ACC112 (cell line): ENCODE data around the gene ALG3.

Experiments
- H2AFZ ChIP-seq: fragments of 200-600 bp; sonication (generic); one replicate; pipeline ENCODE4 v1.6.0; 2017; ENCODE audit warnings: antibody characterized with exemption, low read length; ENCODE audit not compliant: unreplicated experiment
- H3K27ac ChIP-seq: fragments of 200-600 bp; sonication (generic); 2 replicates; pipeline ENCODE4 v1.5.1; 2014; ENCODE audit warnings: low read depth, mild to moderate bottlenecking, antibody characterized with exemption, low read length, moderate library complexity
- H3K27me3 ChIP-seq: fragments of 200-600 bp; sonication (generic); 2 replicates; pipeline ENCODE4 v1.6.1; 2014; ENCODE audit warnings: mild to moderate bottlenecking, antibody characterized with exemption, low read length, moderate library complexity, mixed read lengths; ENCODE audit not compliant: insufficient read depth
- H3K36me3 ChIP-seq: fragments of 200-600 bp; sonication (generic); 2 replicates; pipeline ENCODE4 v1.6.1; 2016; ENCODE audit warnings: mild to moderate bottlenecking, antibody characterized with exemption, low read length, moderate library complexity, mixed read lengths; ENCODE audit not compliant: insufficient read depth
- H3K4me1 ChIP-seq: fragments of 200-600 bp; sonication (generic); one replicate; pipeline ENCODE4 v1.6.1; 2016; ENCODE audit warnings: low read length, mixed read lengths; ENCODE audit not compliant: insufficient read depth, unreplicated experiment, control insufficient read depth
- H3K4me3 ChIP-seq: fragments of 200-600 bp; sonication (generic); 2 replicates; pipeline ENCODE4 v1.5.1; 2014; ENCODE audit warnings: mild to moderate bottlenecking, low read depth, low read length
- H3K79me2 ChIP-seq: fragments of 200-600 bp; sonication (generic); one replicate; pipeline ENCODE4 v1.6.0; 2016; ENCODE audit warnings: low read length; ENCODE audit not compliant: control insufficient read depth, unreplicated experiment, insufficient read depth

ALG3 gene

GRCh38 chr3:184248454-184249411 lies at the start of gene ALG3:
Gene ALG3 (minus strand): TSS chr3:184248962. CDS start chr3:184248940, 22 bp downstream.
- peak within 1 kb of the TSS; percentile 100 for H2AFZ ChIP-seq
- H3K27me3 ChIP-seq, result no peaks in the 10 kb centered on the region
- H3K79me2 ChIP-seq, result peaks cover 16% of the 10 kb centered on the region
- peak within 1 kb of the TSS; percentile 100 for H3K4me3 ChIP-seq
- H3K4me1 ChIP-seq, result no peaks in the 10 kb centered on the region
- peak within 1 kb of the TSS; percentile 89 for H3K27ac ChIP-seq
- no peaks in the 10 kb centered on the region for H3K36me3 ChIP-seq

GRCh38 chr3:184296616-184297015 lies 47.9 kb upstream of the ALG3 start:
- Histone ChIP-seq H3K36me3 (peaks cover 10% of the 10 kb centered on the region), H3K27me3 (no peaks in the 10 kb centered on the region), H3K79me2 (peaks cover 25% of the 10 kb centered on the region), H2AFZ (no peak overlapping the region), H3K4me1 (peaks cover 13% of the 10 kb centered on the region), H3K27ac (no peak overlapping the region), H3K4me3 (no peak overlapping the region)

GRCh38 chr3:184295771-184296170 lies 47.0 kb upstream of the ALG3 start:
- Histone ChIP-seq H2AFZ (no peak overlapping the region), H3K27me3 (no peaks in the 10 kb centered on the region), H3K4me3 (no peak overlapping the region), H3K79me2 (peaks cover 17% of the 10 kb centered on the region), H3K27ac (no peak overlapping the region), H3K36me3 (peaks cover 5% of the 10 kb centered on the region), H3K4me1 (peaks cover 5% of the 10 kb centered on the region)

- no peak overlapping the region for H2AFZ ChIP-seq
- no peak overlapping the region for H3K4me3 ChIP-seq
- H3K27me3 ChIP-seq, result 0 out of 2 replicates have a peak, but pooled peaks cover 2% of the 10 kb centered on the region
These were observed 43.1 kb upstream of the ALG3 start for GRCh38 chr3:184291738-184292445.

GRCh38 chr3:184291044-184291737 lies 42.4 kb upstream of the ALG3 start:
- no peaks in the 10 kb centered on the region for H3K4me1 ChIP-seq
- H3K27me3 ChIP-seq, result peaks cover 3% of the 10 kb centered on the region; the same call in 1 of the 2 replicates
- H3K79me2 ChIP-seq, result no peaks in the 10 kb centered on the region
- no peak overlapping the region for H3K27ac ChIP-seq
- no peak overlapping the region for H3K4me3 ChIP-seq
- no peak overlapping the region for H2AFZ ChIP-seq
- no peaks in the 10 kb centered on the region for H3K36me3 ChIP-seq

More at GRCh38 chr3:184291738-184292445, 43.1 kb upstream of the ALG3 start:
- Histone ChIP-seq H3K36me3 (no peaks in the 10 kb centered on the region), H3K27ac (no peak overlapping the region), H3K4me1 (no peaks in the 10 kb centered on the region), H3K79me2 (no peaks in the 10 kb centered on the region)

- Histone ChIP-seq H2AFZ (no peak overlapping the region), H3K79me2 (no peaks in the 10 kb centered on the region), H3K27me3 (peaks cover 11% of the 10 kb centered on the region; the same call in 1 of the 2 replicates), H3K4me1 (no peaks in the 10 kb centered on the region), H3K4me3 (no peak overlapping the region), H3K36me3 (no peaks in the 10 kb centered on the region), H3K27ac (no peak overlapping the region)
These were observed 41.6 kb upstream of the ALG3 start for GRCh38 chr3:184290331-184290730.

GRCh38 chr3:184289426-184289938 lies 40.7 kb upstream of the ALG3 start:
- Histone ChIP-seq H3K4me1 (peaks cover 2% of the 10 kb centered on the region), H3K36me3 (no peaks in the 10 kb centered on the region), H3K27ac (no peak overlapping the region), H3K4me3 (no peak overlapping the region), H3K79me2 (no peaks in the 10 kb centered on the region), H2AFZ (no peak overlapping the region), H3K27me3 (peaks cover 11% of the 10 kb centered on the region; the same call in 1 of the 2 replicates)

GRCh38 chr3:184284696-184285095 lies 35.9 kb upstream of the ALG3 start:
- Histone ChIP-seq H3K4me3 (no peak overlapping the region), H3K4me1 (peaks cover 3% of the 10 kb centered on the region), H3K36me3 (no peaks in the 10 kb centered on the region), H3K27me3 (peaks cover 16% of the 10 kb centered on the region), H3K79me2 (no peaks in the 10 kb centered on the region), H2AFZ (no peak overlapping the region), H3K27ac (no peak overlapping the region)

GRCh38 chr3:184283681-184284080 lies 34.9 kb upstream of the ALG3 start:
- H3K4me3 ChIP-seq, result no peak overlapping the region
- H3K27me3 ChIP-seq, result peaks cover 18% of the 10 kb centered on the region
- H3K27ac ChIP-seq, result no peak overlapping the region
- no peaks in the 10 kb centered on the region for H3K36me3 ChIP-seq
- H2AFZ ChIP-seq, result no peak overlapping the region
- H3K79me2 ChIP-seq, result no peaks in the 10 kb centered on the region
- H3K4me1 ChIP-seq, result peaks cover 3% of the 10 kb centered on the region

GRCh38 chr3:184282941-184283340 lies 34.2 kb upstream of the ALG3 start:
- no peak overlapping the region for H3K27ac ChIP-seq

More at GRCh38 chr3:184282941-184283340, 34.2 kb upstream of the ALG3 start:
- peaks cover 26% of the 10 kb centered on the region for H3K27me3 ChIP-seq
- no peaks in the 10 kb centered on the region for H3K79me2 ChIP-seq
- H3K36me3 ChIP-seq, result no peaks in the 10 kb centered on the region
- peaks cover 3% of the 10 kb centered on the region for H3K4me1 ChIP-seq
- no peak overlapping the region for H2AFZ ChIP-seq
- no peak overlapping the region for H3K4me3 ChIP-seq
